NCI-H1694 treated with DMSO at 0.1 percent for 48 hours (cell line): Measurements from ENCODE around the gene ORAI3.
A peak's percentile ranks its signal among the peaks of the same experiment; 100 is the strongest.
"Not testable (repeated sequence)": the region's sequence is repeated elsewhere in the genome, so short reads cannot be mapped to it uniquely, and the experiment has no call there.

Source experiments
- DNase-seq: peaks from one replicate; lab custom pipeline; 2025; lab: John Stamatoyannopoulos, UW

Gene ORAI3

DNA sequence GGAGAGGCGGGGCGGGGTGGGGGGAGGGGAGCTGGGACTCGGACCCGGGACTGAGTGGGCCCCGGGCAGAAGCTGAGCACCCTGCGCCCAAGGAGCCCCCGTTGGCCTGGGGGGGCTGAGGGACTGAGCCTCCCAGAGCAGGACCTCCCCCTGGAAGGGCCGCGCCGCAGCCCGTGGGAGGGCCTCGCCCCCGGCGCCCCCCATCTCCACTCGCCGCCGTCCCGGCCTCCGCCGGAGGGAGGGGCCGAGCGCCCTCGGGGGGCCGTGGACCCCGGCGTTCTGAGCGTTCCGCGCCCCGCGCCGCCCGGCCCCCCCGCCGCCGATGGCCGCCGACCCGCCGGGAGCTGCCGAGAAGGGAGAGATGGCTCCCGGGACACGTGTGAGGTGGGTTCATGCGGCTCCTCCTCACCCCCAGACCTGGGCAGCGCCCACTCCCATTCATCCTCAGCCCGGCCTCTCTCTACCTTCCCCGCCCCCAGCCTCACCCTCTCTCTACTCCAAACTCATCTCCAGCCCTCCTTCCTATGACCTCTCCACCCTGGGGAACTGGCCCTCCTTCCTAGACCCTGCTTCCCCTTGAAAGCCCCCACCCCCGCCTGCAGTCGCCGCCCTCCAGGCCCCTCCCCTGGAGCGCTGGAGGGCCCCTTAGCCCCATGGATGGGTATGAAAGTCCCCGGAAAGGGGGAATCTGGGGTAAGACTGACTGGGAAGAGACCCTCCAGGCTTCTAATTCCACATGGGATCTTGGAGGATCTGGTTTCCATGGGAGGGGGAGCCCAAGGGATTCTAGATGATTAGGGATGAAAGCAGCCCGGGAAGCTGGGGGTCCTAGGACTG lies 24.6 kb upstream of the ORAI3 start:
- no peak for DNase-seq

DNA sequence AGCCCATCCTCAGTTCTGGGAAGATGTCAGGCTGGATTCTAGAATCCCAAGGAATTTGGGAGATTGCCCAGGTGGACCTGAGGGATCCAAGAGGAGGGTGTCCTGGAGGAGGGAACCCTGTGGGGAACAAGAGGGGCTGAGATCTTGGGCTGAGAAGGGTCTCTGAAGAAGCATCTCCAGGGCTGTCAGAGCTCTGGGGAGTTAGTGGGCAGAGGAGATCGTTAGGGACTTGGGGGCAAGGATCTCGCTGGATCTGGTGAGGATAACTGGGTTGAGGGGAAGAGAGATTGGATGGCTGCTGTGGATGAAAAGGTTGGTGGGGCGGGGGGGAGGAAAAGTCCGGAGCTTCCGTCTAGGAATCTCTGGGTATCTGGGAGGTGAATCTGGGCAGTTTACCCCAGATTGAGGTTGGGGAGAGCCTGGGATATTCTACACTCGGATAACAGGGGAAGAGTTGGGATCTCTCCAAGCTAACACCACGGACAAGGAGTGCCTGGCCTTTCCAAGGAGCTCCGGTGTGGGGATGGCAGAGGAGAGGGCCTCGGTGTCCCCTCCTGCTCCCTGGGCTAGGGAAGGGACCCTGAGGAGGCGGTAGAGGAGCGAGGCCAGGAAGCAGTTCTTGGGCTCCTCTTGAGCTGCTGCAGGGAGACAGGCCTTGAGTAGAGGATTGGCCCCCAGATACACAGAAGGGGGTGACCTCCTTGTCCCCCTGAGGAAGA lies 23.8 kb upstream of the ORAI3 start:
- DNase-seq = no peak

DNA sequence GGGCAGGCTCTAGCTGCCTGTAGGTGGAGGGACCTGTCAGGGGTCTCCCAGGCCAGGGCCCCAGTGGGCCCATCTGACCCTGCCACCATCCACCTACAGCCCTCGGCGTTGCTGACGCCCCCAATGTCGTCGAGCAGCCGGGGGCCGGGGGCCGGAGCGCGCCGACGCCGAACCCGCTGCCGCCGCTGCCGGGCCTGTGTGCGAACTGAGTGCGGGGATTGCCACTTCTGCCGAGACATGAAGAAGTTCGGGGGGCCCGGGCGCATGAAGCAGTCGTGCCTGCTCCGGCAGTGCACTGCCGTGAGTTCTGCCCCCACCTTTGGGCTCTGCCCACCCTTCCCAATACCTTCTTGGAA lies 23.3 kb upstream of the ORAI3 start:
- DNase-seq = no peak

DNA sequence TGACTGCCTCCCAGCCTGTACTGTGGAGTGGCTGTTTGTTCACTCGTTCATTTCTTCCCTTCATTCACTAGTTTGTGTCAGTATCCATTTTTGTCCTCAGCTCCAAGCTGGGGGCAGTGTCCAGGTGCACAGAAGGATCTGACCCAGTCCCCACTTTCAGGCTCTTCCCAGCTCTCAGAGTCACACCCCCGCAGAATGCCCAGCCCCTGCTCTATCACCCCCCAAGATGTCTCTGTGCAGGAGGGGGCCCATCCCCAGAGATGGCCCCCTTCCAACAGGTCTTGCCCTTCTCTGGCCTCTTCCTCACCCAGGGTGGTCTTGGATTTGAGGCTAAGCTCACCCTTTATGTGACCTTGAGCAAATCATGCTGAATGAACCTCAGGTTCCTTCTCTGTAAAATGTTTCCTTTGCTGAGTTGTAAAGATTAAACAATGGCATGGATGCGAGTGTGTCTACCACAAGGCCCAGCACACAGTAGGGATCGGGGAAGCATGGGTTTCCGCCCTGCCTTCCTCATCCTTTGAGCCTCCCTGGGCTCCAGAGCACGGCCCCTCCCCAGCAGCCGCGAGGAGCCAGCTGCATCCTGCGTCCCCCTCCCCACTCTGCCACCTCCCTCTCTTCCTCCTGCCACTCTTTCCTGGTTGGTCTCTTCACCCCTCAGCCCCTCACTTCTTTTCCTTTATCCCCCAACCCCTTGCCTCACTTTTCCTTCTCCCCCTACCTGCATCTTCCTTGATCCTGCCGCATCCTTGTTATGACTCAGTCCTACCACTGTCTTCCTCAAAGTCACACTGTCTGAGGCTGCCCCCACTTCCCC lies 22.7 kb upstream of the ORAI3 start:
- no peak for DNase-seq

DNA sequence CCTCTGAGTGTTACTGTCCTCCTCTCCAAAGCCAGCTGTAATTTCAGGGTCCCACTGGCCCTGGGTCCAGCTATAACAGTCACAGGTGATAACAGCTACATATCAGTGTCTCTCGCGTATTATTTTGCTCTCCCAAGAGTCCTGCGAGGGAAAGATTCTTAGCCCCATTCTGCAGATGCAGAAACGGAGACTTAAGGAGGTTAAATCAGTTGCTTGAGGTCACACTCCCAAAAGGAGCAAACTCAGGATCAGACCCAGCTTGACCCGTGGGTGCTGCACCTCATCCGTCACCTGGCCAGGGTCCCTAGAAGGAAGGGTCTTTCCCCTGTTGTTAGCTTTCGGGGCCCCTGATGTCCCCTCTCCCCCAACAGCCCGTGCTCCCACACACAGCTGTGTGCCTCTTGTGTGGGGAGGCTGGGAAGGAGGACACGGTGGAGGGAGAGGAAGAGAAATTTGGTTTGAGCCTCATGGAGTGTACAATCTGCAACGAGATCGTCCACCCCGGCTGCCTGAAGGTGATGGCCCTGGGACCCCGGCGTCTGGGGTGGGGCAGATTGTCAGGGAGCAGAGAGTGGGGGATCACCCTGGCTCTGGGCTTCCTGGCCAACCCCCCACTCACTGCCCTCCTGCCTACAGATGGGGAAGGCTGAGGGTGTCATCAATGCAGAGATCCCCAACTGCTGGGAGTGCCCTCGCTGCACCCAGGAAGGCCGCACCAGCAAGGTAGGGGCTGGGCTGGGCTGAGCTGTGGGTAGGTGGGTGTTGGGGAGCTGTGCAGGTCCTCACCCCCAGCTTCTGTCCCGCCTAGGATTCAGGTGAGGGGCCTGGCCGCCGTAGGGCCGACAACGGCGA lies 21.7 kb upstream of the ORAI3 start:
- no peak for DNase-seq

DNA sequence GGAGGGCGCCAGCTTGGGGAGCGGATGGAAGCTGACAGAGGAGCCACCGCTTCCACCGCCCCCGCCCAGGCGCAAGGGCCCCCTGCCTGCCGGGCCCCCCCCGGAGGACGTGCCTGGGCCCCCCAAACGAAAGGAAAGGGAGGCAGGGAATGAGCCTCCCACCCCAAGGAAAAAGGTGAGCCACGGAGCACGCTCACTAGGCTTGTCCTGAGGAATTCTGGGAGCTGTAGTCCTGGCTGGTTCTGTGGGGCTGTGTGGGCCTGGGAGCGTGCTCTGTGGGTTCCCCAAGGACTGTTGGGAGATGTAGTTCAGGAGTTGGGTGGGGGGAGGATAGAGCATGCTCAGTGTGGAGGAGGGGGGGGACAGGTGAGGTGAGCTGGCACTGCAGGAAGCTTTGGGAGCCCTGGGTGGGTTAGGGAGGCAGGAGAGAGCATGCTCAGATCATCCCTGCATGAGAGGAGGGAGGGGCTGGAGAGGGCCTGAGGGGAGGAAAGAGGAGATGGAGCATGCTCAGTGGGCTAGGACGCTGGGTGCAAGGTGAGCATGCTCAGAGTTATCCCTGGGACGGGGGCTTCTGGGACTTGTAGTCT lies 21.0 kb upstream of the ORAI3 start:
- peak; percentile 77 for DNase-seq

DNA sequence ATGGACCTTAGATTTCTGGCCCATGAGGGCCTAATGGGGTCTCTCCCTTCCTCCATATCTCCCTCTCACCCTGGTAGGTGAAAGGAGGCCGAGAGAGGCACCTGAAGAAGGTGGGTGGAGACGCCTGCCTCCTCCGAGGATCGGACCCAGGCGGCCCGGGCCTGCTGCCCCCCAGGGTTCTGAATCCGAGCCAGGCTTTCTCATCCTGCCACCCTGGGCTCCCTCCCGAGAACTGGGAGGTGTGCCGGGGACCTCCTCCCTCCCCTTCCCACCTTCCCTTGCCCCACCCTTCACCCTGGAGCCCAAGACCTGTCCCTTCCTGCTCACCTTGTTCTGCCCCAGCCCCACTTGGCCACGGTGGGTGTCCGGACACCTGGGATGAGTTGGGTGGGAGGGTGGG lies 20.5 kb upstream of the ORAI3 start:
- DNase-seq = no peak

DNA sequence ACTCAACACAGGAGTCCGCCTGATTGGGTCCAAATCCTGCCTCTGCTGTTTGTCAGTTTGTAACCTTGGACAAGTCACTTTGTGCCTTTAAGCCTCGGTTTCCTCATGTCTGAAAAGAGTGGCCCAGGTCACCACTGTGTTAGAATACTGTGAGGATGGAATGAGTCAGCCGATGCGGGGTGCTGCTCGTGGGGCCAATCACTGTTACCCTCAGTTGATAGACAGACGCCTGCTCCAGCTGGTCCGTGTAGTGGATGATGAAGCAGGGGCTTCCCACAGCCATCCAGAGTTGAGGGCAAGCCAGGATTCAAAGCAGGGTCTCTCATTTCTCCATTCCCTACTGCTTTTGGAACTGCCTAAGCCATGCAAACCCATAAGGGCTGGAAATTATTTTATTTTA lies 19.7 kb upstream of the ORAI3 start:
- no peak for DNase-seq

DNA sequence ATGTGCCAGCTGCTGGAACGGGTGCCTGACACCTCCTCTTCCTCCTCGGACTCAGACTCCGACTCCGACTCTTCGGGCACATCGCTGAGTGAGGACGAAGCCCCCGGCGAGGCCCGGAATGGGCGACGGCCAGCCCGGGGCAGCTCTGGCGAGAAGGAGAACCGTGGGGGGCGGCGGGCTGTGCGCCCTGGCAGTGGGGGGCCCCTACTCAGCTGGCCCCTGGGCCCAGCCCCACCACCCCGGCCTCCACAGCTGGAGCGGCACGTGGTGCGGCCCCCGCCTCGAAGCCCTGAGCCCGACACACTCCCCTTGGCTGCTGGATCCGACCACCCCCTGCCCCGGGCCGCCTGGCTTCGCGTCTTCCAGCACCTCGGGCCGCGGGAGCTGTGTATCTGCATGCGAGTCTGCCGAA lies 18.7 kb upstream of the ORAI3 start:
- DNase-seq = no peak

DNA sequence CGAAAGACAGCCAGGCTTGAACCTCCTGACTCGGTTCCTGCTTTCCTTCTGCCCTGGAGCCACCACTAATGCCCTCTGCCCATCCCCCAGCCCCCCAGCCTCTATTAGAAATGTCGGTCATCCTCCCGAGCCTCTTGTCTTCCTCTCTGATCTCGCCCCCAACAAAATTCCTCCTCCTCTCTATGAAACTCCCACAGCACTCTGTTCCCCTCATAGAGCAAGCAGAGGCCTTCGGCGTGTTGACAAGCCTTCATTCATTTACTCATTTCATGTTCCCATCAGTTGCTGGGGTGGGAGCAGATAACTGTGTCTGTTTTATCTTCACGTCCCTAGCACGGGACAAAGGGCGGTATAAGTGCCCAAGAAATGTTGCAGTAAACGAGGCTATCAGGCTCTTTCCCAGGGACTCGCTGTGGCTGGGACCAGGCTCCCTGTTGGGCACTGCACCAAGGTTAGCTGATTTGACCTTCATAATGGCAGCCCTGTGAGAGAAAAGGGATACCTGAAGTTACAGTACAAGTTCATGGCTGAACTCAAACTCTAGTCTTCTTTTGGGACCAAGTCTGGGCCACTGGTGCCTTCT lies 17.7 kb upstream of the ORAI3 start:
- no peak for DNase-seq

DNA sequence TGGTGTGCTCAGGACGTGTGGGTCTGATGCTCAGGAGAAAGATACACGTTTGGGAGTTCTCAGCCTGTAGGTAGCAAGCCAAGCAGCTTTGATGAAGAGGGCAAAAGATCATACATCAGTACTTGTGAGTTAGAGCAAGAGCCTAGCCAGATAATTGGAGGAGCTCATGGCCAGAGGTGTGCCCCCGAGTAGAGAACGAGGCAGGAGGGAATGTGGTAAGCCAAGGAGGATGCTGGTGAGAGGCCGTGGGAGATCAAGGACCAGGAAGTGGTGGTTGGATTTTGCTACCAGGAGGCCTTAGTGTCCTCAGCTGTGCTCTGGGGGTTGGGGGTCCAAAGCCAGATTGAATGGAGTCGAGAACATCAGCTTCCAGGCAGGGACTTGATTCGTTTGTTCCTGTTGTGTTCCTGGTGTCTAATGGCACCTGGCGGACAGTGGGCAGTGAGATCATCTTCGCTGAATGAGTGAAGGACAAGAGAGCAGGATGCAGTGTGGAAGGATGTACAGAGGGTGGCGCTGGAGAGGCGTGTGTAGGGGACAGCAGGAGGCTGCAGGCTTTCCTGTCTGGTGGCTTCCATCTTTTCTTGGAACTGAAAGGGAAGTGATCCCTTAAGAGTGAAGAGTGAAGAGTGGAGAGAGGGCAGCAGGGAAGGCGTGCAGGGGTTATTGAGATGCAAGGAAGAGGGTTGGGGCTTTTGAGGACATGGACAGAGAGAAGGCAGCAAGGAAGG lies 13.9 kb upstream of the ORAI3 start:
- DNase-seq = peak; percentile 9

DNA sequence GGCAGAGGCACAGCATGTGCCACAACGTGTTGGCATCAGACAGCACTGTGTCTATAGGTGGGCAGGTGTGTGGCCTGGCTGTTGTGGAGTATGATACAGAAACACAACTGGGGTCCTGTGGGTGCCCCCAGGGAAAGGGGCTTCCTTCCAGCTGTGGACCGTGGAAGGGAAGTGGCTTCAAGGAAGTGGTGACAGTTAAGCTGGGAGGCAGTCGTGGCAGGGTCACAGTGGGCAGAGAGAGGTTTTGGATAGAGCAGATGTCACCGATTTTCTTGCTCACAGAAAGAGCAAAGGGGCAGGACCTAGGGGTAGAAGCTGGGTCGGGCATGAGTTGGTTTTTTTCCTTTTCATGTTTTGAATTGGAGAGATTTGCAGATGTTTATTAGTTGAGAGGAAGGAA lies 11.2 kb upstream of the ORAI3 start:
- no peak for DNase-seq

DNA sequence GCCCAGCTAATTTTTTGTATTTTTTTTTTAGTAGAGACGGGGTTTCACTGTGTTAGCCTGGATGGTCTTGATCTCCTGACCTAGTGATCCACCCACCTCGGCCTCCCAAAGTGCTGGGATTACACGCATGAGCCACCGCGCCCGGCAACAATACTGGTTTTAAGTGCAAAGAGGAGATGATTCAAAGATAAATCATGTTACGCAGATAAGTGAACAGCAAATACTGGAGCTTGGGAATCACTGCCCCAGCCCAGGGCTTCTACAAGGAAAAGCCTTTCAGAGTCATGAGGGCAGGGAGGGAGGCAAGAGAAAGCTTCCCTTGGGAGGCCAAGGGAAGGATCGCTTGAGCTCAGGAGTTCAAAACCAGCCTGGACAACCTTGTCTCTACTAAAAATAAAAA lies 9.3 kb upstream of the ORAI3 start:
- not testable (repeated sequence) for DNase-seq

DNA sequence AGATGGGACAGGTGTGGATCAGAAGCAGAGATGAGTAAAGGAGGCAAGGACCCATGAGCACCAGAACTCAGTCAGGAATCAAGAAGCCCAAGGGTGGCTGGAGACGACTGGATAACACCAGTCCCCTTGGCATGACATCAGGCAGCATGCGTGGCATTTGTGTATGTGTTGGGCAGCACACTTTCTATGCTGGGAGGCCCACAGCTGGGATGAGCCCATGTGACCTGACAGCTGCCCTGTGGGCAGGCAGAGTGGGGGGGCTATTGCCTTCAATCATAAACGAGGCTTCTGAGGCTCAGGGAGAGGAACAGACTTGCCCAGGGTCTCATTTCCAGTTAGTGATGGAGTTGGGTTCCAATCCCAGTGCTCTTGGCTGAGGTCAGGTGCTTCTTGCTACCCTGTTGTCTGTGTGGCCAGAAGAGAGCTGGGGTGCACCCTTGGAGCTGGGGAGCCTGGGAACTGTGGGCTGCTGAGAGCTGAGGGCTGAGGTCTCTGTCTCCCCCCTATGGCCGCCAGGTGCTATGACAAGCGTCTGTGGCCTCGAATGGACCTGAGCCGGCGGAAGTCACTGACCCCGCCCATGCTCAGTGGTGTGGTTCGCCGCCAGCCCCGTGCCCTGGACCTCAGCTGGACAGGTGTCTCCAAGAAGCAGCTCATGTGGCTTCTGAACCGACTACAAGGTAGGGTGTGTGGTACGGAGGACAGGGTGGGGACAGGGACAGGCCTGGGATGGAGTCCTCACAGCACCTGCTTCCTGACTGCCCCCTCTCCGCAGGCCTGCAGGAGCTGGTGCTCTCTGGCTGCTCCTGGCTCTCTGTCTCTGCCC lies 7.1 kb upstream of the ORAI3 start:
- DNase-seq = no peak

DNA sequence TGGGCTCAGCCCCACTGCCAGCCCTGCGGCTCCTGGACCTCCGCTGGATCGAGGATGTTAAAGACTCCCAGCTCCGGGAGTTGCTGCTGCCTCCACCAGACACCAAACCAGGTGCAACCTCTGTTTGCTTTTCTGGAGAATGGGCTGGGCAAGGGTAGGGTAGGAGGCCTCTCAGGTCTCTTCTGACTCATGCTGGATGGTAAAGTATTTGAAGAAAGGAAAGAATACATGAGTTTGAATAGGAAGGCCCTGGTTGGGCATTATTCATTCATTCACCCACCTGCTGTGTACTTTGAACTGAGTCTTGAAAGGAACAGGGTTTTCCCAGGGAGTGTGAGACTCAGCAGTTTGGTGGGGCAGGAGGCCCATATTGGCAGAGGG lies 6.5 kb upstream of the ORAI3 start:
- no peak for DNase-seq

DNA sequence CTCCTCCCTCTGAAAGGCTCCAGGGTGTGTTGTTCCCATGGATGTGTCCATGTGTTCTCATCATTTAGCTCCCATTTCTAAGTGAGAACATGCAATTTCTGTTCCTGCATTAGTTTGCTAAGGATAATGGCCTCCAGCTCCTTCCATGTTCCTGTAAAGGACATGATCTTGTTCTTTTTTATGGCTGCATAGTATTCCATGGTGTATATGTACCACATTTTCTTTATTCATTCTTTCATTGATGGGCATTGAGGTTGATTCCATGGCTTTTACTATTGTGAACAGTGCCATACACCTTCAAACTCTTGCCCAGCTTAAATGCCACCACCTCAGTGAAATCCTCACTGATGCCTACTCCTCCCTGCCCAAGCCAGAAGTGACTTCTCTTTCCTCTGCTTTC lies 4.5 kb upstream of the ORAI3 start:
- no peak for DNase-seq

DNA sequence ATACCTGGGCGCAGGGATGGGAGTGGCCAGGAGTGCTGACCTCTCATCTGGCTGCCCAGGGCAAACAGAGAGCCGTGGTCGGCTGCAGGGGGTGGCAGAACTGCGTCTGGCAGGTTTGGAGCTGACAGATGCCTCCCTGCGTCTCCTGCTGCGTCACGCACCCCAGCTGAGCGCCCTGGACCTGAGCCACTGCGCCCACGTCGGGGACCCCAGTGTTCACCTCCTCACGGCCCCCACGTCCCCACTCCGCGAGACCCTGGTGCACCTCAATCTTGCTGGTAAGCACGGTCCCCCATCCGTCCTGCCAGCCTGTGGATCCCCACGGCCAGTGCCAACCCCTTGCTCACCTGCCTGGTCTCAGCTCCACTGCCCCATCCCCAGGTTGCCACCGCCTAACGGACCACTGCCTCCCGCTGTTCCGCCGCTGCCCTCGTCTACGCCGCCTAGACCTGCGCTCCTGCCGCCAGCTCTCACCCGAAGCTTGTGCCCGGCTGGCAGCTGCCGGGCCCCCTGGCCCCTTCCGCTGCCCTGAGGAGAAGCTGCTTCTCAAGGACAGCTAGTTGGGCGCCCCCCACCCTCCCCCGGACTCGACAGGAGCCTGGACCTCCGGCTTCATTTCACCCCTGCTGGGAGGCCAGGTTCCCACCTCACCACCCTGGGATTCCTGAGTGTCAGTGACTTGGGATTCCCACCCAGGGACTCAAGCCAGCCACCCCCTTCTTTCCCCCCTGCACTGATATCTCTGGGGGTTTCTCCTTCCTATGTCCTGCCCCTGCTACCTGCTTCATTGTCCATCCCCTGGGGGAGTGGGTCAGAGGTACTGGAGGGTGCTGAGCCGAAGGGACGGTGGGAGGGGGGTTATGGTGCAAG lies 2.0 kb upstream of the ORAI3 start:
- no peak for DNase-seq

DNA sequence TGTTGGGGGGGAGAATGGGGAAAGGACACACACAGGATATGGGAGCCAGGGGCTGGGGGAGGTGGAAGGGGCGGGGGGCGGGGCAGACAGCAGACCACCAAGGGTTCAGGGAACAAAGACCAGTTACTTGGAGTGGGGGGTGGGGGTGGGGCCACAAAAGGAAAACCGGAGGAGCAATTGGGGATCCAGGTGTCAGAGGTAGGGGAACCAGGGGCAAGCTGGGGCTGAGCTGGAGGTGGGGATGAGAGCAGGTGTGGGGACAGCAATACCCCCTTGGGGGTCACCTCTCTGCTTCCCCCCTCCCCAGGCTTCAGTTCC lies 1.4 kb upstream of the ORAI3 start:
- no peak for DNase-seq
